ENCODE measurements around the gene SEC14L5. TPM values are rescaled to one million over a fixed set of nuclear protein-coding genes. Genes with fewer than 3 reads are reported as not detected.

SEC14L5 gene
- total RNA-seq, 1 experiment from 2014 or later = not detected

- Histone ChIP-seq H3K27ac (ENCODE audit: low read length) (no peak overlapping the region), H3K4me3 (ENCODE audit: low read length) (no peak overlapping the region), H3K36me3 (ENCODE audit: insufficient read depth, low read length) (no peaks in the 10 kb centered on the region), H3K4me1 (ENCODE audit: low read length) (no peaks in the 10 kb centered on the region), H3K9me3 (ENCODE audit: low read length) (no peaks in the 10 kb centered on the region), H3K9ac (ENCODE audit: low read length) (no peak overlapping the region), H3K27me3 (ENCODE audit: low read length) (no peaks in the 10 kb centered on the region), H3K9me2 (replicated peaks; ENCODE audit: insufficient read depth, low read length) (no peaks in the 10 kb centered on the region), H3K79me2 (ENCODE audit: low read length) (no peaks in the 10 kb centered on the region), H2AFZ (ENCODE audit: low read length) (no peak overlapping the region), H3K4me2 (ENCODE audit: low read depth, low read length, poor library complexity, severe bottlenecking) (no peak overlapping the region), H4K20me1 (ENCODE audit: insufficient read depth, low read depth, low read length) (no peaks in the 10 kb centered on the region)
- DNase-seq = peak; percentile 60
Observed at GRCh38 chr16:5010576-5011329, 52.6 kb downstream of the SEC14L5 start.

GRCh38 chr16:5011637-5012036 lies 53.5 kb downstream of the SEC14L5 start:
- Histone ChIP-seq H3K36me3 (ENCODE audit: insufficient read depth, low read length) (no peaks in the 10 kb centered on the region), H3K27me3 (ENCODE audit: low read length) (no peaks in the 10 kb centered on the region), H3K27ac (ENCODE audit: low read length) (no peak overlapping the region), H2AFZ (ENCODE audit: low read length) (no peak overlapping the region), H4K20me1 (ENCODE audit: insufficient read depth, low read depth, low read length) (no peaks in the 10 kb centered on the region), H3K9ac (ENCODE audit: low read length) (no peak overlapping the region), H3K4me3 (ENCODE audit: low read length) (no peak overlapping the region), H3K4me2 (ENCODE audit: low read depth, low read length, poor library complexity, severe bottlenecking) (no peak overlapping the region), H3K9me3 (ENCODE audit: low read length) (no peaks in the 10 kb centered on the region), H3K9me2 (replicated peaks; ENCODE audit: insufficient read depth, low read length) (no peaks in the 10 kb centered on the region), H3K4me1 (ENCODE audit: low read length) (no peaks in the 10 kb centered on the region), H3K79me2 (ENCODE audit: low read length) (no peaks in the 10 kb centered on the region)
- no peak for DNase-seq

GRCh38 chr16:5012887-5013286 lies 54.8 kb downstream of the SEC14L5 start:
- H4K20me1 ChIP-seq (ENCODE audit: insufficient read depth, low read depth, low read length) = no peaks in the 10 kb centered on the region
- H3K4me1 ChIP-seq (ENCODE audit: low read length) = no peaks in the 10 kb centered on the region
- H3K36me3 ChIP-seq (ENCODE audit: insufficient read depth, low read length) = no peaks in the 10 kb centered on the region
- no peak overlapping the region for H3K27ac ChIP-seq (ENCODE audit: low read length)
- no peaks in the 10 kb centered on the region for H3K27me3 ChIP-seq (ENCODE audit: low read length)
- DNase-seq = no peak
- H2AFZ ChIP-seq (ENCODE audit: low read length) = no peak overlapping the region
- H3K9me2 ChIP-seq (replicated peaks; ENCODE audit: insufficient read depth, low read length) = no peaks in the 10 kb centered on the region
- no peaks in the 10 kb centered on the region for H3K79me2 ChIP-seq (ENCODE audit: low read length)
- no peaks in the 10 kb centered on the region for H3K9me3 ChIP-seq (ENCODE audit: low read length)
- no peak overlapping the region for H3K4me2 ChIP-seq (ENCODE audit: low read depth, low read length, poor library complexity, severe bottlenecking)
- no peak overlapping the region for H3K9ac ChIP-seq (ENCODE audit: low read length)
- no peak overlapping the region for H3K4me3 ChIP-seq (ENCODE audit: low read length)

GRCh38 chr16:5015351-5015750 lies 57.2 kb downstream of the SEC14L5 start:
- no peak overlapping the region for H2AFZ ChIP-seq (ENCODE audit: low read length)

GRCh38 chr16:5015887-5016286 lies 57.8 kb downstream of the SEC14L5 start:
- Histone ChIP-seq H4K20me1 (ENCODE audit: insufficient read depth, low read depth, low read length) (no peaks in the 10 kb centered on the region), H3K9ac (ENCODE audit: low read length) (no peak overlapping the region), H3K9me2 (replicated peaks; ENCODE audit: insufficient read depth, low read length) (no peaks in the 10 kb centered on the region), H3K36me3 (ENCODE audit: insufficient read depth, low read length) (no peaks in the 10 kb centered on the region), H3K4me2 (ENCODE audit: low read depth, low read length, poor library complexity, severe bottlenecking) (no peak overlapping the region), H3K4me1 (ENCODE audit: low read length) (no peaks in the 10 kb centered on the region), H3K4me3 (ENCODE audit: low read length) (no peak overlapping the region), H3K27me3 (ENCODE audit: low read length) (no peaks in the 10 kb centered on the region), H3K9me3 (ENCODE audit: low read length) (no peaks in the 10 kb centered on the region), H3K27ac (ENCODE audit: low read length) (no peak overlapping the region), H3K79me2 (ENCODE audit: low read length) (no peaks in the 10 kb centered on the region), H2AFZ (ENCODE audit: low read length) (no peak overlapping the region)
- DNase-seq = no peak

More at GRCh38 chr16:5015351-5015750, 57.2 kb downstream of the SEC14L5 start:
- H3K79me2 ChIP-seq (ENCODE audit: low read length) = no peaks in the 10 kb centered on the region
- no peak overlapping the region for H3K4me2 ChIP-seq (ENCODE audit: low read depth, low read length, poor library complexity, severe bottlenecking)
- H3K4me1 ChIP-seq (ENCODE audit: low read length) = no peaks in the 10 kb centered on the region
- no peaks in the 10 kb centered on the region for H3K9me2 ChIP-seq (replicated peaks; ENCODE audit: insufficient read depth, low read length)
- no peaks in the 10 kb centered on the region for H3K9me3 ChIP-seq (ENCODE audit: low read length)
- no peaks in the 10 kb centered on the region for H4K20me1 ChIP-seq (ENCODE audit: insufficient read depth, low read depth, low read length)
- no peak overlapping the region for H3K4me3 ChIP-seq (ENCODE audit: low read length)
- H3K36me3 ChIP-seq (ENCODE audit: insufficient read depth, low read length) = no peaks in the 10 kb centered on the region
- H3K9ac ChIP-seq (ENCODE audit: low read length) = no peak overlapping the region
- DNase-seq = peak; percentile 65
- H3K27ac ChIP-seq (ENCODE audit: low read length) = no peak overlapping the region
- no peaks in the 10 kb centered on the region for H3K27me3 ChIP-seq (ENCODE audit: low read length)

- no peak for DNase-seq
- no peaks in the 10 kb centered on the region for H3K9me3 ChIP-seq (ENCODE audit: low read length)
- H3K36me3 ChIP-seq (ENCODE audit: insufficient read depth, low read length) = no peaks in the 10 kb centered on the region
- no peak overlapping the region for H3K9ac ChIP-seq (ENCODE audit: low read length)
- H2AFZ ChIP-seq (ENCODE audit: low read length) = no peak overlapping the region
- no peak overlapping the region for H3K4me3 ChIP-seq (ENCODE audit: low read length)
- no peaks in the 10 kb centered on the region for H3K79me2 ChIP-seq (ENCODE audit: low read length)
- no peaks in the 10 kb centered on the region for H4K20me1 ChIP-seq (ENCODE audit: insufficient read depth, low read depth, low read length)
- H3K27me3 ChIP-seq (ENCODE audit: low read length) = no peaks in the 10 kb centered on the region
- no peaks in the 10 kb centered on the region for H3K4me1 ChIP-seq (ENCODE audit: low read length)
- H3K4me2 ChIP-seq (ENCODE audit: low read depth, low read length, poor library complexity, severe bottlenecking) = no peak overlapping the region
- H3K9me2 ChIP-seq (replicated peaks; ENCODE audit: insufficient read depth, low read length) = no peaks in the 10 kb centered on the region
- H3K27ac ChIP-seq (ENCODE audit: low read length) = no peak overlapping the region
Observed at GRCh38 chr16:5016967-5017677, 59.0 kb downstream of the SEC14L5 start.

- Histone ChIP-seq H2AFZ (ENCODE audit: low read length) (no peak overlapping the region), H4K20me1 (ENCODE audit: insufficient read depth, low read depth, low read length) (no peaks in the 10 kb centered on the region), H3K9ac (ENCODE audit: low read length) (no peak overlapping the region), H3K79me2 (ENCODE audit: low read length) (no peaks in the 10 kb centered on the region), H3K4me2 (ENCODE audit: low read depth, low read length, poor library complexity, severe bottlenecking) (no peak overlapping the region), H3K36me3 (ENCODE audit: insufficient read depth, low read length) (no peaks in the 10 kb centered on the region), H3K4me3 (ENCODE audit: low read length) (no peak overlapping the region), H3K4me1 (ENCODE audit: low read length) (no peaks in the 10 kb centered on the region), H3K27me3 (ENCODE audit: low read length) (no peaks in the 10 kb centered on the region), H3K27ac (ENCODE audit: low read length) (no peak overlapping the region), H3K9me3 (ENCODE audit: low read length) (no peaks in the 10 kb centered on the region), H3K9me2 (replicated peaks; ENCODE audit: insufficient read depth, low read length) (no peaks in the 10 kb centered on the region)
- DNase-seq = no peak
Observed at GRCh38 chr16:5017678-5017969, 59.5 kb downstream of the SEC14L5 start.

GRCh38 chr16:5018793-5019192 lies 60.7 kb downstream of the SEC14L5 start:
- Histone ChIP-seq H3K9ac (ENCODE audit: low read length) (no peak overlapping the region), H2AFZ (ENCODE audit: low read length) (no peak overlapping the region), H3K27ac (ENCODE audit: low read length) (no peak overlapping the region), H3K9me3 (ENCODE audit: low read length) (no peaks in the 10 kb centered on the region), H3K36me3 (ENCODE audit: insufficient read depth, low read length) (no peaks in the 10 kb centered on the region), H3K4me3 (ENCODE audit: low read length) (no peak overlapping the region), H4K20me1 (ENCODE audit: insufficient read depth, low read depth, low read length) (no peaks in the 10 kb centered on the region), H3K79me2 (ENCODE audit: low read length) (no peaks in the 10 kb centered on the region), H3K4me2 (ENCODE audit: low read depth, low read length, poor library complexity, severe bottlenecking) (no peak overlapping the region), H3K27me3 (ENCODE audit: low read length) (no peaks in the 10 kb centered on the region), H3K9me2 (replicated peaks; ENCODE audit: insufficient read depth, low read length) (no peaks in the 10 kb centered on the region), H3K4me1 (ENCODE audit: low read length) (no peaks in the 10 kb centered on the region)
- DNase-seq = no peak

All from Karpas-422 (cell line).